Ammon's horn (tissue), 1 donor: ENCODE data around the gene ARSB.
A peak's percentile ranks its signal among the peaks of the same experiment; 100 is the strongest.
"Not testable (repeated sequence)": the region's sequence is repeated elsewhere in the genome, so short reads cannot be mapped to it uniquely, and the experiment has no call there.

Source experiments
- DNase-seq: peaks from one replicate; pipeline ENCODE4 v3.0.0-alpha.2; 2016; ENCODE audit warnings: low spot score

ARSB gene

GRCh38 chr5:78993165-78993564 lies 8.1 kb upstream of the ARSB start:
- DNase-seq, result no peak

- no peak for DNase-seq
Observed at GRCh38 chr5:78992146-78992545, 7.0 kb upstream of the ARSB start.

- DNase-seq, result no peak
Observed at GRCh38 chr5:78989080-78989479, 4.0 kb upstream of the ARSB start.

GRCh38 chr5:78985725-78986223 lies 664 bp upstream of the ARSB start:
- peak; percentile 50 for DNase-seq

- peak; percentile 85 for DNase-seq
Observed at GRCh38 chr5:78984439-78985115, 533 bp downstream of the ARSB start.

- DNase-seq, result peak; percentile 45
Observed at GRCh38 chr5:78983601-78984438, 1.3 kb downstream of the ARSB start.

GRCh38 chr5:78983194-78983593 lies 1.9 kb downstream of the ARSB start:
- DNase-seq, result not testable (repeated sequence)

GRCh38 chr5:78979909-78980308 lies 5.2 kb downstream of the ARSB start:
- no peak for DNase-seq

- no peak for DNase-seq
Observed at GRCh38 chr5:78979117-78979742, 5.9 kb downstream of the ARSB start.

GRCh38 chr5:78975035-78975434 lies 10.1 kb downstream of the ARSB start:
- no peak for DNase-seq

- DNase-seq, result no peak
Observed at GRCh38 chr5:78974601-78975000, 10.5 kb downstream of the ARSB start.

- peak; percentile 87 for DNase-seq
Observed at GRCh38 chr5:78974011-78974410, 11.1 kb downstream of the ARSB start.

- peak; percentile 72 for DNase-seq
Observed at GRCh38 chr5:78972654-78973428, 12.3 kb downstream of the ARSB start.

- DNase-seq, result no peak
Observed at GRCh38 chr5:78971998-78972397, 13.1 kb downstream of the ARSB start.

GRCh38 chr5:78968781-78969180 lies 16.3 kb downstream of the ARSB start:
- no peak for DNase-seq

GRCh38 chr5:78964889-78965288 lies 20.2 kb downstream of the ARSB start:
- DNase-seq, result peak; percentile 88

- DNase-seq, result no peak
Observed at GRCh38 chr5:78961743-78962142, 23.4 kb downstream of the ARSB start.

- DNase-seq, result no peak
Observed at GRCh38 chr5:78959767-78960166, 25.3 kb downstream of the ARSB start.

GRCh38 chr5:78958672-78959445 lies 26.3 kb downstream of the ARSB start:
- DNase-seq, result no peak

GRCh38 chr5:78956901-78957300 lies 28.2 kb downstream of the ARSB start:
- DNase-seq, result no peak

GRCh38 chr5:78953092-78953800 lies 31.9 kb downstream of the ARSB start:
- DNase-seq, result no peak
